WTC11 (cell line): ENCODE results near the gene PTPRT.

Experiments
- JUN ChIP-seq: sonication (generic); formaldehyde crosslinking; IDR thresholded peaks from 2 replicates; pipeline ENCODE4 v1.8.0; 2023; ENCODE audit warnings: mild to moderate bottlenecking, missing genetic modification reagents
- NFE2L1 ChIP-seq: sonication (generic); formaldehyde crosslinking; IDR thresholded peaks from 2 replicates; pipeline ENCODE4 v1.8.1; 2023; ENCODE audit warnings: missing genetic modification reagents
- SMAD3 ChIP-seq: sonication (generic); formaldehyde crosslinking; IDR thresholded peaks from 2 replicates; pipeline ENCODE4 v1.8.0; 2022; ENCODE audit warnings: missing genetic modification reagents, mild to moderate bottlenecking, borderline replicate concordance
- TEAD4 ChIP-seq: sonication (generic); formaldehyde crosslinking; IDR thresholded peaks from 2 replicates; pipeline ENCODE4 v1.8.0; 2022; ENCODE audit warnings: mild to moderate bottlenecking, missing genetic modification reagents
- ZNF416 ChIP-seq: fragments of 250-450 bp; sonication (Bioruptor Pico); IDR thresholded peaks from 2 replicates; pipeline ENCODE4 v1.9.0; 2021; ENCODE audit warnings: mild to moderate bottlenecking, inconsistent platforms
- TF ChIP-seq, protein P1 (sequence below): fragments of 250-450 bp; sonication (Bioruptor Pico); IDR thresholded peaks from 2 replicates; pipeline ENCODE4 v2.1.2; 2022; ENCODE audit warnings: mild to moderate bottlenecking, moderate library complexity
- TF ChIP-seq, protein P2 (sequence below): fragments of 200-600 bp; IDR thresholded peaks from 2 replicates; pipeline ENCODE4 v1.8.0; 2022; ENCODE audit warnings: antibody characterized with exemption
- TF ChIP-seq, protein P3 (sequence below): sonication (generic); formaldehyde crosslinking; IDR thresholded peaks from 2 replicates; pipeline ENCODE4 v1.8.0; 2022; ENCODE audit warnings: mild to moderate bottlenecking, missing genetic modification reagents
- TF ChIP-seq, protein P4 (sequence below): sonication (generic); formaldehyde crosslinking; IDR thresholded peaks from 2 replicates; pipeline ENCODE4 v1.8.1; 2022; ENCODE audit warnings: missing genetic modification reagents, borderline replicate concordance

DNA sequence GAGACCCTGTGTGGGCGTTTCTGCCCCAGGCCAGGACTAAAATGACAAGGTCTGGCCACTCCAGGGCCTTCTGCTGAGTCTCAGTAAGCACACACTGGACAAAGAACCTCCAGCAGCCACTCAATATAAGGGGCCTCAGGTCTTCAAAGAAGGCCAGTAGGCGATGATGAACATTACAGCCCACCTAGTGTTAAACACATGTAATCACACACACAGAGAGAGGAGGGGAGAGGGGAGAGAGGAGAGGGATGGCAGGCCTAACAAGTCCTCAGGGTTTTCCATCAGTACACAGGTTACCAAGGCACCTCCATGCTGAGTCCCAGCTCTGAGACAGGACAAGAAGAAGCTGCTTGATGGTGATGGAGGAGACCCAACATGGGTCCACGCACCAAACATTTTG, 325.6 kb downstream of the PTPRT start:
- TF ChIP-seq, protein P1, sequence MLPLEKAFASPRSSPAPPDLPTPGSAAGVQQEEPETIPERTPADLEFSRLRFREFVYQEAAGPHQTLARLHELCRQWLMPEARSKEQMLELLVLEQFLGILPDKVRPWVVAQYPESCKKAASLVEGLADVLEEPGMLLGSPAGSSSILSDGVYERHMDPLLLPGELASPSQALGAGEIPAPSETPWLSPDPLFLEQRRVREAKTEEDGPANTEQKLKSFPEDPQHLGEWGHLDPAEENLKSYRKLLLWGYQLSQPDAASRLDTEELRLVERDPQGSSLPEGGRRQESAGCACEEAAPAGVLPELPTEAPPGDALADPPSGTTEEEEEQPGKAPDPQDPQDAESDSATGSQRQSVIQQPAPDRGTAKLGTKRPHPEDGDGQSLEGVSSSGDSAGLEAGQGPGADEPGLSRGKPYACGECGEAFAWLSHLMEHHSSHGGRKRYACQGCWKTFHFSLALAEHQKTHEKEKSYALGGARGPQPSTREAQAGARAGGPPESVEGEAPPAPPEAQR (CRISPR knock-in tag), result no peak
- TF ChIP-seq TEAD4 (CRISPR knock-in tag) (no peak), NFE2L1 (CRISPR knock-in tag) (no peak), SMAD3 (no peak), ZNF416 (CRISPR knock-in tag) (no peak), JUN (CRISPR knock-in tag) (no peak)
- TF ChIP-seq, protein P2, sequence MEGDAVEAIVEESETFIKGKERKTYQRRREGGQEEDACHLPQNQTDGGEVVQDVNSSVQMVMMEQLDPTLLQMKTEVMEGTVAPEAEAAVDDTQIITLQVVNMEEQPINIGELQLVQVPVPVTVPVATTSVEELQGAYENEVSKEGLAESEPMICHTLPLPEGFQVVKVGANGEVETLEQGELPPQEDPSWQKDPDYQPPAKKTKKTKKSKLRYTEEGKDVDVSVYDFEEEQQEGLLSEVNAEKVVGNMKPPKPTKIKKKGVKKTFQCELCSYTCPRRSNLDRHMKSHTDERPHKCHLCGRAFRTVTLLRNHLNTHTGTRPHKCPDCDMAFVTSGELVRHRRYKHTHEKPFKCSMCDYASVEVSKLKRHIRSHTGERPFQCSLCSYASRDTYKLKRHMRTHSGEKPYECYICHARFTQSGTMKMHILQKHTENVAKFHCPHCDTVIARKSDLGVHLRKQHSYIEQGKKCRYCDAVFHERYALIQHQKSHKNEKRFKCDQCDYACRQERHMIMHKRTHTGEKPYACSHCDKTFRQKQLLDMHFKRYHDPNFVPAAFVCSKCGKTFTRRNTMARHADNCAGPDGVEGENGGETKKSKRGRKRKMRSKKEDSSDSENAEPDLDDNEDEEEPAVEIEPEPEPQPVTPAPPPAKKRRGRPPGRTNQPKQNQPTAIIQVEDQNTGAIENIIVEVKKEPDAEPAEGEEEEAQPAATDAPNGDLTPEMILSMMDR, result no peak
- TF ChIP-seq, protein P3, sequence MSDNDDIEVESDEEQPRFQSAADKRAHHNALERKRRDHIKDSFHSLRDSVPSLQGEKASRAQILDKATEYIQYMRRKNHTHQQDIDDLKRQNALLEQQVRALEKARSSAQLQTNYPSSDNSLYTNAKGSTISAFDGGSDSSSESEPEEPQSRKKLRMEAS, result no peak
- TF ChIP-seq, protein P4, sequence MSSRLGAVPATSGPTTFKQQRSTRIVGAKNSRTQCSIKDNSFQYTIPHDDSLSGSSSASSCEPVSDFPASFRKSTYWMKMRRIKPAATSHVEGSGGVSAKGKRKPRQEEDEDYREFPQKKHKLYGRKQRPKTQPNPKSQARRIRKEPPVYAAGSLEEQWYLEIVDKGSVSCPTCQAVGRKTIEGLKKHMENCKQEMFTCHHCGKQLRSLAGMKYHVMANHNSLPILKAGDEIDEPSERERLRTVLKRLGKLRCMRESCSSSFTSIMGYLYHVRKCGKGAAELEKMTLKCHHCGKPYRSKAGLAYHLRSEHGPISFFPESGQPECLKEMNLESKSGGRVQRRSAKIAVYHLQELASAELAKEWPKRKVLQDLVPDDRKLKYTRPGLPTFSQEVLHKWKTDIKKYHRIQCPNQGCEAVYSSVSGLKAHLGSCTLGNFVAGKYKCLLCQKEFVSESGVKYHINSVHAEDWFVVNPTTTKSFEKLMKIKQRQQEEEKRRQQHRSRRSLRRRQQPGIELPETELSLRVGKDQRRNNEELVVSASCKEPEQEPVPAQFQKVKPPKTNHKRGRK (CRISPR knock-in tag), result no peak
